Measurements from ENCODE around the gene CRLF3.
"Not testable (repeated sequence)": the region's sequence is repeated elsewhere in the genome, so short reads cannot be mapped to it uniquely, and the experiment has no call there.

Gene CRLF3

GRCh38 chr17:30735206-30735605 is 89.3 kb downstream of the CRLF3 start:
- not testable (repeated sequence) for DNase-seq

- DNase-seq: not testable (repeated sequence)
These were observed 90.3 kb downstream of the CRLF3 start for GRCh38 chr17:30734153-30734552.
